Fibroblast of skin of right biceps (primary cell): ENCODE data around the gene CHMP6.

ENCODE experiments used
- DNase-seq: peaks from one replicate; pipeline ENCODE4 v3.0.0-alpha.2; 2013

The CHMP6 gene

GRCh38 chr17:80996422-80997305 lies 5.0 kb downstream of the CHMP6 start:
- no peak for DNase-seq

- peak; percentile 45 for DNase-seq
These were observed 5.9 kb downstream of the CHMP6 start for GRCh38 chr17:80997424-80998117.

GRCh38 chr17:80998118-80998747 lies 6.6 kb downstream of the CHMP6 start:
- no peak for DNase-seq

- DNase-seq = no peak
These were observed 7.3 kb downstream of the CHMP6 start for GRCh38 chr17:80998748-80999535.

- DNase-seq = no peak
These were observed 8.1 kb downstream of the CHMP6 start for GRCh38 chr17:80999536-81000333.

- no peak for DNase-seq
These were observed 8.6 kb downstream of the CHMP6 start for GRCh38 chr17:81000334-81000630.

- no peak for DNase-seq
These were observed 9.2 kb downstream of the CHMP6 start for GRCh38 chr17:81000631-81001357.

GRCh38 chr17:81002013-81002384 lies 10.4 kb downstream of the CHMP6 start:
- DNase-seq = no peak

- peak; percentile 65 for DNase-seq
These were observed 11.0 kb downstream of the CHMP6 start for GRCh38 chr17:81002409-81003361.

- no peak for DNase-seq
These were observed 12.3 kb downstream of the CHMP6 start for GRCh38 chr17:81003711-81004475.

- no peak for DNase-seq
These were observed 15.2 kb downstream of the CHMP6 start for GRCh38 chr17:81006891-81007290.

- DNase-seq = no peak
These were observed 16.5 kb downstream of the CHMP6 start for GRCh38 chr17:81008140-81008539.

- no peak for DNase-seq
These were observed 17.5 kb downstream of the CHMP6 start for GRCh38 chr17:81009136-81009535.

- DNase-seq = no peak
These were observed 19.3 kb downstream of the CHMP6 start for GRCh38 chr17:81010935-81011334.

- no peak for DNase-seq
These were observed 20.3 kb downstream of the CHMP6 start for GRCh38 chr17:81011951-81012350.

- DNase-seq = no peak
These were observed 21.2 kb downstream of the CHMP6 start for GRCh38 chr17:81012574-81013447.

- no peak for DNase-seq
These were observed 22.0 kb downstream of the CHMP6 start for GRCh38 chr17:81013642-81014041.

GRCh38 chr17:81015136-81015535 lies 23.5 kb downstream of the CHMP6 start:
- no peak for DNase-seq

GRCh38 chr17:81016575-81016974 lies 24.9 kb downstream of the CHMP6 start:
- no peak for DNase-seq
